Uterus (tissue), 2 donors: ENCODE results near the gene SCAF11.

Experiments
- CTCF ChIP-seq, 4 experiments: fragments of 200-600 bp in 2 of 4; fragments of 450-650 bp in 2 of 4; sonication (generic) in 2 of 4; IDR thresholded peaks; one replicate each; pipeline ENCODE4 v1.5.1; 2016 to 2019; ENCODE audit warnings: antibody characterized with exemption in 4 of 4, mild to moderate bottlenecking in 2 of 4, moderate library complexity in 1 of 4
- POLR2A ChIP-seq, 2 donors: fragments of 450-650 bp; IDR thresholded peaks; one replicate each; pipeline ENCODE4 v1.6.1; 2016; ENCODE audit warnings: antibody characterized with exemption in 2 of 2, mild to moderate bottlenecking in 1 of 2, moderate library complexity in 1 of 2

- TF ChIP-seq CTCF (IDR thresholded peaks at IDR 0.05): no peak
- TF ChIP-seq POLR2A (IDR thresholded peaks at IDR 0.05): no peak
Measured at GRCh38 chr12:45980540-45980939, 9.8 kb downstream of the SCAF11 start.
